H1 (cell line): ENCODE data around the gene PUDP.

Experiments
- CEBPB ChIP-seq: IDR thresholded peaks from 2 replicates; pipeline ENCODE4 v1.6.1; 2012; ENCODE audit warnings: low read depth, low read length
- CTCF ChIP-seq, 3 experiments: IDR thresholded peaks; 1 replicate in 2 of 3; 2 replicates in 1 of 3; pipeline versions ENCODE4 v1.5.1 to v1.6.1; 2011; ENCODE audit warnings: low read length in 3 of 3, mild to moderate bottlenecking in 3 of 3, inconsistent platforms in 2 of 3, low read depth in 1 of 3, moderate library complexity in 1 of 3; ENCODE audit not compliant: insufficient read depth in 1 of 3; ENCODE audit errors: control extremely low read depth in 1 of 3
- EZH2 ChIP-seq: fragments of 200-600 bp; sonication (generic); IDR thresholded peaks from 2 replicates; pipeline ENCODE4 v1.7.1; 2012; ENCODE audit warnings: low read depth, mild to moderate bottlenecking, moderate library complexity, low read length, inconsistent platforms; ENCODE audit not compliant: severe bottlenecking
- POLR2A ChIP-seq, 2 experiments: IDR thresholded peaks; 1 replicate in 1 of 2; 2 replicates in 1 of 2; pipeline ENCODE4 v1.6.1; 2011; ENCODE audit warnings: low read depth in 2 of 2, low read length in 2 of 2, mild to moderate bottlenecking in 2 of 2; ENCODE audit errors: control extremely low read depth in 1 of 2
- SIN3A ChIP-seq, 2 experiments: IDR thresholded peaks in 1 of 2; conservative IDR thresholded peaks in 1 of 2; 2 replicates each; pipeline ENCODE4 v1.6.1; 2011 to 2012; ENCODE audit warnings: low read length in 2 of 2, improper control_type of control experiment in 1 of 2, low read depth in 1 of 2, mild to moderate bottlenecking in 1 of 2
- SUZ12 ChIP-seq: fragments of 200-600 bp; sonication (generic); IDR thresholded peaks from 2 replicates; pipeline ENCODE4 v1.6.1; 2012; ENCODE audit warnings: mild to moderate bottlenecking, inconsistent platforms, low read length, moderate library complexity, mixed read lengths
- TAF1 ChIP-seq: IDR thresholded peaks from 2 replicates; pipeline ENCODE4 v1.6.1; 2011; ENCODE audit warnings: mild to moderate bottlenecking, low read depth, low read length
- TBP ChIP-seq: IDR thresholded peaks from 2 replicates; pipeline ENCODE4 v1.6.1; 2011; ENCODE audit warnings: low read depth, low read length, improper control_type of control experiment
- YY1 ChIP-seq: IDR thresholded peaks from 2 replicates; pipeline ENCODE4 v1.6.1; 2011; ENCODE audit warnings: low read depth, mild to moderate bottlenecking, low read length
- TF ChIP-seq, protein P1 (sequence below): fragments of 300-600 bp; sonication (generic); IDR thresholded peaks from 2 replicates; pipeline ENCODE4 v1.7.1; 2012; ENCODE audit warnings: low read length, moderate library complexity, mild to moderate bottlenecking, inconsistent platforms; ENCODE audit not compliant: insufficient replicate concordance

GRCh38 chrX:7119950-7120877 lies 27.7 kb downstream of the PUDP start:
- TF ChIP-seq YY1 (no peak), EZH2 (no peak), POLR2A (IDR thresholded peaks at IDR 0.05; ENCODE audit: control extremely low read depth in 1 of 2, low read depth in 2 of 2, low read length in 2 of 2) (no peak), CEBPB (no peak), CTCF (IDR thresholded peaks at IDR 0.05; ENCODE audit: control extremely low read depth in 1 of 3, insufficient read depth in 1 of 3, low read depth in 1 of 3, low read length in 3 of 3) (no peak), SUZ12 (no peak), TBP (no peak), TAF1 (no peak), SIN3A (conservative IDR thresholded peaks at IDR 0.05 in 1 of 2, IDR thresholded peaks at IDR 0.05 in 1 of 2; ENCODE audit: low read depth in 1 of 2, low read length in 2 of 2) (no peak)
- TF ChIP-seq, protein P1, sequence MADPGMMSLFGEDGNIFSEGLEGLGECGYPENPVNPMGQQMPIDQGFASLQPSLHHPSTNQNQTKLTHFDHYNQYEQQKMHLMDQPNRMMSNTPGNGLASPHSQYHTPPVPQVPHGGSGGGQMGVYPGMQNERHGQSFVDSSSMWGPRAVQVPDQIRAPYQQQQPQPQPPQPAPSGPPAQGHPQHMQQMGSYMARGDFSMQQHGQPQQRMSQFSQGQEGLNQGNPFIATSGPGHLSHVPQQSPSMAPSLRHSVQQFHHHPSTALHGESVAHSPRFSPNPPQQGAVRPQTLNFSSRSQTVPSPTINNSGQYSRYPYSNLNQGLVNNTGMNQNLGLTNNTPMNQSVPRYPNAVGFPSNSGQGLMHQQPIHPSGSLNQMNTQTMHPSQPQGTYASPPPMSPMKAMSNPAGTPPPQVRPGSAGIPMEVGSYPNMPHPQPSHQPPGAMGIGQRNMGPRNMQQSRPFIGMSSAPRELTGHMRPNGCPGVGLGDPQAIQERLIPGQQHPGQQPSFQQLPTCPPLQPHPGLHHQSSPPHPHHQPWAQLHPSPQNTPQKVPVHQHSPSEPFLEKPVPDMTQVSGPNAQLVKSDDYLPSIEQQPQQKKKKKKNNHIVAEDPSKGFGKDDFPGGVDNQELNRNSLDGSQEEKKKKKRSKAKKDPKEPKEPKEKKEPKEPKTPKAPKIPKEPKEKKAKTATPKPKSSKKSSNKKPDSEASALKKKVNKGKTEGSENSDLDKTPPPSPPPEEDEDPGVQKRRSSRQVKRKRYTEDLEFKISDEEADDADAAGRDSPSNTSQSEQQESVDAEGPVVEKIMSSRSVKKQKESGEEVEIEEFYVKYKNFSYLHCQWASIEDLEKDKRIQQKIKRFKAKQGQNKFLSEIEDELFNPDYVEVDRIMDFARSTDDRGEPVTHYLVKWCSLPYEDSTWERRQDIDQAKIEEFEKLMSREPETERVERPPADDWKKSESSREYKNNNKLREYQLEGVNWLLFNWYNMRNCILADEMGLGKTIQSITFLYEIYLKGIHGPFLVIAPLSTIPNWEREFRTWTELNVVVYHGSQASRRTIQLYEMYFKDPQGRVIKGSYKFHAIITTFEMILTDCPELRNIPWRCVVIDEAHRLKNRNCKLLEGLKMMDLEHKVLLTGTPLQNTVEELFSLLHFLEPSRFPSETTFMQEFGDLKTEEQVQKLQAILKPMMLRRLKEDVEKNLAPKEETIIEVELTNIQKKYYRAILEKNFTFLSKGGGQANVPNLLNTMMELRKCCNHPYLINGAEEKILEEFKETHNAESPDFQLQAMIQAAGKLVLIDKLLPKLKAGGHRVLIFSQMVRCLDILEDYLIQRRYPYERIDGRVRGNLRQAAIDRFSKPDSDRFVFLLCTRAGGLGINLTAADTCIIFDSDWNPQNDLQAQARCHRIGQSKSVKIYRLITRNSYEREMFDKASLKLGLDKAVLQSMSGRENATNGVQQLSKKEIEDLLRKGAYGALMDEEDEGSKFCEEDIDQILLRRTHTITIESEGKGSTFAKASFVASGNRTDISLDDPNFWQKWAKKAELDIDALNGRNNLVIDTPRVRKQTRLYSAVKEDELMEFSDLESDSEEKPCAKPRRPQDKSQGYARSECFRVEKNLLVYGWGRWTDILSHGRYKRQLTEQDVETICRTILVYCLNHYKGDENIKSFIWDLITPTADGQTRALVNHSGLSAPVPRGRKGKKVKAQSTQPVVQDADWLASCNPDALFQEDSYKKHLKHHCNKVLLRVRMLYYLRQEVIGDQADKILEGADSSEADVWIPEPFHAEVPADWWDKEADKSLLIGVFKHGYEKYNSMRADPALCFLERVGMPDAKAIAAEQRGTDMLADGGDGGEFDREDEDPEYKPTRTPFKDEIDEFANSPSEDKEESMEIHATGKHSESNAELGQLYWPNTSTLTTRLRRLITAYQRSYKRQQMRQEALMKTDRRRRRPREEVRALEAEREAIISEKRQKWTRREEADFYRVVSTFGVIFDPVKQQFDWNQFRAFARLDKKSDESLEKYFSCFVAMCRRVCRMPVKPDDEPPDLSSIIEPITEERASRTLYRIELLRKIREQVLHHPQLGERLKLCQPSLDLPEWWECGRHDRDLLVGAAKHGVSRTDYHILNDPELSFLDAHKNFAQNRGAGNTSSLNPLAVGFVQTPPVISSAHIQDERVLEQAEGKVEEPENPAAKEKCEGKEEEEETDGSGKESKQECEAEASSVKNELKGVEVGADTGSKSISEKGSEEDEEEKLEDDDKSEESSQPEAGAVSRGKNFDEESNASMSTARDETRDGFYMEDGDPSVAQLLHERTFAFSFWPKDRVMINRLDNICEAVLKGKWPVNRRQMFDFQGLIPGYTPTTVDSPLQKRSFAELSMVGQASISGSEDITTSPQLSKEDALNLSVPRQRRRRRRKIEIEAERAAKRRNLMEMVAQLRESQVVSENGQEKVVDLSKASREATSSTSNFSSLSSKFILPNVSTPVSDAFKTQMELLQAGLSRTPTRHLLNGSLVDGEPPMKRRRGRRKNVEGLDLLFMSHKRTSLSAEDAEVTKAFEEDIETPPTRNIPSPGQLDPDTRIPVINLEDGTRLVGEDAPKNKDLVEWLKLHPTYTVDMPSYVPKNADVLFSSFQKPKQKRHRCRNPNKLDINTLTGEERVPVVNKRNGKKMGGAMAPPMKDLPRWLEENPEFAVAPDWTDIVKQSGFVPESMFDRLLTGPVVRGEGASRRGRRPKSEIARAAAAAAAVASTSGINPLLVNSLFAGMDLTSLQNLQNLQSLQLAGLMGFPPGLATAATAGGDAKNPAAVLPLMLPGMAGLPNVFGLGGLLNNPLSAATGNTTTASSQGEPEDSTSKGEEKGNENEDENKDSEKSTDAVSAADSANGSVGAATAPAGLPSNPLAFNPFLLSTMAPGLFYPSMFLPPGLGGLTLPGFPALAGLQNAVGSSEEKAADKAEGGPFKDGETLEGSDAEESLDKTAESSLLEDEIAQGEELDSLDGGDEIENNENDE: no peak
